IPS-18a (cell line): ENCODE results near the gene AKR7A3.
"Not testable (repeated sequence)": the region's sequence is repeated elsewhere in the genome, so short reads cannot be mapped to it uniquely, and the experiment has no call there.

Experiments
- H3K27ac ChIP-seq: one replicate; pipeline ENCODE4 v1.5.1; 2013; ENCODE audit warnings: low read length
- H3K27me3 ChIP-seq: one replicate; pipeline ENCODE4 v1.6.1; 2013; ENCODE audit warnings: mild to moderate bottlenecking, low read length; ENCODE audit not compliant: control insufficient read depth, insufficient read depth
- H3K36me3 ChIP-seq: one replicate; pipeline ENCODE4 v1.6.1; 2013; ENCODE audit warnings: low read depth, low read length; ENCODE audit not compliant: control insufficient read depth
- H3K4me1 ChIP-seq: one replicate; pipeline ENCODE4 v1.6.1; 2013; ENCODE audit warnings: low read depth, low read length; ENCODE audit not compliant: control insufficient read depth
- H3K4me3 ChIP-seq: one replicate; pipeline ENCODE4 v1.5.1; 2013; ENCODE audit warnings: low read length
- H3K9ac ChIP-seq: one replicate; pipeline ENCODE4 v1.6.1; 2013; ENCODE audit warnings: mild to moderate bottlenecking, low read length, moderate library complexity
- H3K9me3 ChIP-seq: one replicate; pipeline ENCODE4 v1.6.1; 2013; ENCODE audit warnings: low read depth, low read length; ENCODE audit not compliant: control insufficient read depth

The AKR7A3 gene

DNA sequence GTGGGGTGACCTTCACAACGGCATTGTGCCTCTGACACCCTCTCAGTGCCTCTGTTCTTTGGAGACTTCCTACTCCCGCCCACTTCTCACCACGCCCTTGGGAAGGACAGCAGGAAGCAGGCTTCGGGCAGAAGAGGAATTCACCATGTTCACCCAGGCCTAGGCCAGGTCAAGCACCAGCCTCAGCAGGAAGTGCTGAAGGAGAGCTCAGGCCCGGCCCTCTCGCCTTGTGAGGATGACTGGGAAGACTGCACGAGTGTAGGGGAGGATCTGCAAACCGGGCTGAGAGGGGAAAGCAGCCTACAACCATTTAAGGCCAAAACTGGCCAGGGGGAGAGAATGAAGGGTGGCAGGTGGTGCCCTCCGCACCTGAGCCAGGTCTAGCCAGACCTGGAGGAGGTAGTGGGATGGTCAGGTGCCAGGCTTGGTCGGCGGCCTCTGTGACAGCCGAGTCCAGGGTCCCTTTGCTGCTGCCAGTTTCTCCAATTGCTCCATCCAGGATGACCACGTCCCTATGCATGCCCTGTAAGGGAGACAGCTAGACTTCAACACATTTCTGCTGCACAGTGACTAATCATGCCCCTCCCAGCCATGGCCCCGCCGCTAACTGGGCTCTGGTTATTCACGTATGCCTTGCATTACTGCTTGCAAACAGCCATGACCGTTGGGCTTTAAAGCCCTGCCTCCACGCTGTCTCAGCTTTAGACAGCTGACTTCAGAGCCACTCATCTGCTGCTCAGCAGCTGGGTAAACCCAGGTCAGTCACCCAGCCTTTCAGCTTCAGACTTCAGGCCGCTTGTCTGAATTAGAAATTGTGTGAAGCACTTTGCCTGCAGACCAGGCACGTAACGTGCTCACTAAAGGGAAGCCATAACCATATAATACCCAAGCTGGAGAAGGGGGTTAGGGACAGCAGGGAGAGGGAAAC is 28.1 kb downstream of the AKR7A3 start:
- Histone ChIP-seq H3K27me3 (no peaks in the 10 kb centered on the region), H3K36me3 (peaks cover 55% of the 10 kb centered on the region), H3K27ac (no peak overlapping the region), H3K9me3 (no peaks in the 10 kb centered on the region), H3K4me3 (no peak overlapping the region), H3K4me1 (no peaks in the 10 kb centered on the region), H3K9ac (no peak overlapping the region)

DNA sequence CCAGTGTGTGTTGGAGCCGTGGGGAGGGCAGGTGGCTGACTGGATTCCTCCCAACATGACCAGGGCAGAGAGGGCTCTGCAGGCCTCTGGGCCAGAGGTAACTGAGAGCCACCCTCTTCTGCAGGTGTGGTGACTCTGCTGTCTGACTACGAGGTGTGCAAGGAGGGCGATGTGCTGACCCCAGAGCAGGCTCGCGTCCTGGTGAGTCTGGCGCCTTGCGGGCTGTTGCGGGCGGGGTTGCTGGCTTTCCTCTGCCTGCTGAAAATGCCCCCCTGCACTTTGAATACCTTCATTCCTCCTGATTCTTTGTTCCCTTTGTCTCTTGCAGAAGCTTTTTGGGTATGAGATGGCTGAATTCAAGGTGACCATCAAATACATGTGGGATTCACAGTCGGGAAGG is 30.2 kb downstream of the AKR7A3 start:
- Histone ChIP-seq H3K36me3 (peaks cover 65% of the 10 kb centered on the region), H3K9me3 (no peaks in the 10 kb centered on the region), H3K4me1 (peaks cover under 1% of the 10 kb centered on the region), H3K9ac (no peak overlapping the region), H3K27me3 (no peaks in the 10 kb centered on the region), H3K4me3 (no peak overlapping the region), H3K27ac (no peak overlapping the region)

DNA sequence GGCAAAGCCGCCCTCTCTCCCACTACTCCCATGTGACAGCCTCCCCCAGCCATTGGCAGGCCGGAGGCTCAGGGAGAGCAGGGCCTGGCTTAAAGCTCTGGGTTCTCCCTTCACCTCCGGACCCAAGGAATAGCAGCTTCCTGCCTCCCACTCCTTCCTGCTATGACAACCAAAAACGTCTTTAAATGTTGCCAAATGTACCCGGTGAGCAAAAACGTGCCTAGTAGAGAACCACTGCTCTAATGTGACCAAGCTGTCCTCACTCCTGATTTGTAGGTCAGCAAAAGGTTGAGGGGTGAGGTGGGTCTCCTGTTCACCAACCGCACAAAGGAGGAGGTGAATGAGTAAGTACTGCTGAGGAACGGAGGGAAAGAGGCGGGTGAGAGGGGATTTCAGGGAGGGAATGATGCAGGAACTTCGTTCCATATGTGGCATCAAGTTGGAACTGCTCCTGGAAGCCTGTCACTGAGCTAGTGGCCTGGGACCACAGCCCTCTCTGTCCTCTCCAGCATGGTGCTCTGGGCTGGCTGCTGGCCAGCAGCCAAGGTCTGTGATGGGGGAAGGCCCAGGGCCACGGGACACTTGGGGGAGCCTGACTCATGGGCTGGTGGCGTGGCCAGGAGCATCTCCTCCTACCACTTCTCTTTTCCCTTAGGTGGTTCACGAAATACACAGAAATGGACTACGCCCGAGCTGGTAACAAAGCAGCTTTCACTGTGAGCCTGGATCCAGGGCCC is 31.2 kb downstream of the AKR7A3 start:
- Histone ChIP-seq H3K36me3 (peaks cover 65% of the 10 kb centered on the region), H3K9me3 (no peaks in the 10 kb centered on the region), H3K4me1 (peaks cover 8% of the 10 kb centered on the region), H3K4me3 (no peak overlapping the region), H3K27ac (no peak overlapping the region), H3K27me3 (no peaks in the 10 kb centered on the region), H3K9ac (no peak overlapping the region)

DNA sequence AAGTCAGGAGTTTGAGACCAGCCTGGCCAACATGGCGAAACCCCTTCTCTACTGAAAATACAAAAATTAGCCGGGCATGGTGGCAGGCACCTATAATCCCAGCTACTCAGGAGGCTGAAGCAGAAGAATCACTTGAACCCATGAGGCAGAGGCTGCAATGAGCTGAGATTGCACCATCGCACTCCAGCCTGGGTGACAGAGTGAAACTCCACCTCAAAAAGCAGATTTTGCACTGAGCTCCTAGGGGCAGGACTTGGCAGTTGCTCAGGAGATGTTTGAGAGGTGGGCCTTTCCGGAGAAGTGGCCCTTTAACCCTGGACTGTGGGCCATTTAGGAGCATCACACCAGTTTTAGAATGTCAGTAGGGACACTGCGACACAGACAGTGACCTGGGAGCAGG is 32.3 kb downstream of the AKR7A3 start:
- H3K4me1 ChIP-seq, H3K27ac ChIP-seq, H3K9ac ChIP-seq, H3K9me3 ChIP-seq, H3K27me3 ChIP-seq, H3K4me3 ChIP-seq: not testable (repeated sequence)
- H3K36me3 ChIP-seq = peaks cover 65% of the 10 kb centered on the region

DNA sequence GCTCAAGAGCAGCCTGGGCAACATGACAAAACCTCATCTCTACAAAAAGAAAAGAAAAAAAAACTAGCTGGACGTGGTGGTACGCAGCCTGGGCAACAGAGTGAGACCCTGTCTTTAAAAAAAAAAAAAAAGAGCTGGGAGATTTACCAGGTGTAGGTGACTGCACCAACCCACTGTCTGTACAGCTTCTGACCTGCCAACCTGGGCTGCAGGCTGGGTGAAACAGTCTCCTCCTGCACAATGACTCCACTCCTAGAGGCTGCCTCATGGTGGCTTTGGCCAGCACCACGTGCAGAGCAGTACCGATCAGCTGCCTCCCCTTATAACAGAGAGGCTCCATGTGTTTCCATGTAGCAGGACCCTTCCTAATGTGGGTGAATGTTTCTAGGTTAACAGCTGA is 33.3 kb downstream of the AKR7A3 start:
- H3K9ac ChIP-seq = no peak overlapping the region
- H3K4me1 ChIP-seq = peaks cover 12% of the 10 kb centered on the region
- no peak overlapping the region for H3K4me3 ChIP-seq
- H3K9me3 ChIP-seq = no peaks in the 10 kb centered on the region
- H3K36me3 ChIP-seq = peaks cover 58% of the 10 kb centered on the region
- no peak overlapping the region for H3K27ac ChIP-seq
- H3K27me3 ChIP-seq = no peaks in the 10 kb centered on the region

DNA sequence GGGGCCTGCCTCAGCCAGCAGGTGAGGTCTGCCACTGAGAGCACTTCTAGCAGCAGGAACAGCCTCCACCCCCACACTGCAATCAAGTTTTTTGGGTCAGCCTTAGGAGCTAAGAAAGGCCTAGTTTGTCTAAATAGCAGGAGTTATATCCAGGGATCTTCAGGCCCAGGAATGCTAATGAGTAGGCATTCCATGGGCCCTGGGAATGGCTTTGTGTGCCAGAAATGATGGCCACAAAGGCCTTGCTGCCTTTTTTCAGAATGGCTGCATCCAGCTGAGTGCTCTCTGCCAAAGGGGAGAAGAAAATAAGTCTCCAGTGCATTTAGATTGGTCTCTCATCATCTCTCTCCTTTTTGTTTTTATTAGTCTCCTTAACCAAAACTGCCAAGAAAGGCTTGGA is 34.2 kb downstream of the AKR7A3 start:
- Histone ChIP-seq H3K36me3 (peaks cover 50% of the 10 kb centered on the region), H3K4me1 (peaks cover 14% of the 10 kb centered on the region)

DNA sequence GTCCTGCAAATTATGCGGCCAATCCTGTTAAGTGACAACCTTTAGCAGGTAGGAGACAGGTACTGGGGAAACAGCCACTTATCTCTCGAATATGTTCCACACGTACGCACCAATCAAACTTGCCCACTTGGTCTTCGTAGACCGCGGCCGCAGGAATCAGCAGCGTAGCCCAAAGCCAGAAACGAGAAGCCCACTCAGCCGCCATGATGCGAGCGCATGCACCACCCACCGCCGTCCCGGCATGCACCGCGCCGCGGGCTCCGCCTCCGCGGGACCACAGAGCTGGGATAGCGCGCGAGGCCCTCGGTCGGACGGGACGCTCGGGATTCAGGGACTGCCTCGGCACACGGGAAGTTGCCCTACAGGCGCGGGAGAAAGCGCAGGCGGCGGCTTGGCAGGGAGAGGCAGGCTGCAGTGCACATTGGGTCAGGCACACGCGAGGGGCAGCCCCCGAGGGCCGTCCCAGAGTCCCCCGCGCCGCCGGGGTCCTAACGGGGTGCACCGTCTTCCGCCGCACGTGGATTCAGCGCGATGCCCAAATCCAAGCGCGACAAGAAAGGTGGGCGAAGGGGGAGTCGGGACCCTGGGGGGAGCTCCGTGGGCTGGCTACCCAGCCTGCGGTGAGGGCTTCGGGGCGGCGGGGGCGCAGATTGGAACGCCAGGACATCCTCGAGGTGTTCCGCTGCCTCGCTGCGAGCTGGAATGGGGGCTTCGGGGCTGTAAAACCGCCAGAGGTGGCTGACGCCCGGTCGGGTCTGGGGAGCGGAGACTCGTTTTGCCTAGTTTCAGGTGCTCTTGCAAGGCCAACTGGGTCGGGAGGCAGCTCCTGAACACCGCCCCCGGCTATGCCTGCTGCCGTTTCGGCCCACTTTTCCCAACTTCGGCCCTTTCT is 37.0 kb downstream of the AKR7A3 start, which contains the start of the genes EMC1 and MRTO4:
EMC1 (minus strand) TSS at position 220 of the 892 bp plus-strand sequence; CDS start at position 205, 15 bp downstream.
MRTO4 (plus strand) TSS at position 501 of the 892 bp plus-strand sequence; CDS start at position 532, 31 bp downstream.
- Histone ChIP-seq H3K4me3 (peak within 1 kb of the TSS; percentile 98), H3K27me3 (no peaks in the 10 kb centered on the region), H3K4me1 (peaks cover 14% of the 10 kb centered on the region), H3K9ac (peak within 1 kb of the TSS; percentile 99), H3K27ac (peak within 1 kb of the TSS; percentile 74), H3K36me3 (peaks cover 21% of the 10 kb centered on the region), H3K9me3 (no peaks in the 10 kb centered on the region)

More for the DNA sequence above, 34.2 kb downstream of the AKR7A3 start:
- no peak overlapping the region for H3K27ac ChIP-seq
- H3K9me3 ChIP-seq = no peaks in the 10 kb centered on the region
- no peak overlapping the region for H3K4me3 ChIP-seq
- H3K27me3 ChIP-seq = no peaks in the 10 kb centered on the region
- H3K9ac ChIP-seq = no peak overlapping the region

DNA sequence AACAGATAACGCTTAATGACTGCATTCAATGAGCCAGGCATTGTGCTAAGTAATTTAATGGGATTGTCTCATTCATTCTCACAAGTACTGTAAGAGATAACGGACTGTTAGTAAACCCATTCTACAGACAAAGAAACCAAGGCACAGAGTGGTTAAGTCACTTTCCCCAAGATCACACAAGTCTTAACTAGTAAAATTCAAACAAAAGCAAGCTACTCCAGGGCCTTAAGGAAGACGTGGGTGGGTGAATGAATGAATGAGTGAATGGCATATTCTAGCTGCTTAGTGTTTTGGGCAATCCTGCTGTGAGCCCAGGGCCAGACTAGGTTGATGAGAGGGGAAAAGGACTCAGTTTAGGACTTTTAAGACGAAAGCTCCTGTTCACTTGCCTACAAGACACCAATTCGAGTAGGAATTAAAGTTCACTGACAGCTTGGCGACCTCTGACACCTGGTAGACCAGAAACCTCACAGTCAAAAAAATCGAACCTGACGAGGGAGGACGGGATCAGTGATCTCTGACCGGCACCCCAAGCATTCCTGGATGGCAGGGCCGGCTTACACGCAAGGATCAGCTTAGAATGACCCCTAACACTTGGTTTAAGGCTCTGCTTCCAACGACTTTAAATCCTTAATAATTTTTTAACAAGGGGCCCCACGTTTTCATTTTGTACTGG is 37.8 kb downstream of the AKR7A3 start:
- Histone ChIP-seq H3K27ac (peak overlapping the region; percentile 74), H3K9me3 (no peaks in the 10 kb centered on the region), H3K4me1 (peaks cover 14% of the 10 kb centered on the region), H3K4me3 (peak overlapping the region; percentile 98), H3K9ac (peak overlapping the region; percentile 99), H3K36me3 (peaks cover 13% of the 10 kb centered on the region), H3K27me3 (no peaks in the 10 kb centered on the region)

DNA sequence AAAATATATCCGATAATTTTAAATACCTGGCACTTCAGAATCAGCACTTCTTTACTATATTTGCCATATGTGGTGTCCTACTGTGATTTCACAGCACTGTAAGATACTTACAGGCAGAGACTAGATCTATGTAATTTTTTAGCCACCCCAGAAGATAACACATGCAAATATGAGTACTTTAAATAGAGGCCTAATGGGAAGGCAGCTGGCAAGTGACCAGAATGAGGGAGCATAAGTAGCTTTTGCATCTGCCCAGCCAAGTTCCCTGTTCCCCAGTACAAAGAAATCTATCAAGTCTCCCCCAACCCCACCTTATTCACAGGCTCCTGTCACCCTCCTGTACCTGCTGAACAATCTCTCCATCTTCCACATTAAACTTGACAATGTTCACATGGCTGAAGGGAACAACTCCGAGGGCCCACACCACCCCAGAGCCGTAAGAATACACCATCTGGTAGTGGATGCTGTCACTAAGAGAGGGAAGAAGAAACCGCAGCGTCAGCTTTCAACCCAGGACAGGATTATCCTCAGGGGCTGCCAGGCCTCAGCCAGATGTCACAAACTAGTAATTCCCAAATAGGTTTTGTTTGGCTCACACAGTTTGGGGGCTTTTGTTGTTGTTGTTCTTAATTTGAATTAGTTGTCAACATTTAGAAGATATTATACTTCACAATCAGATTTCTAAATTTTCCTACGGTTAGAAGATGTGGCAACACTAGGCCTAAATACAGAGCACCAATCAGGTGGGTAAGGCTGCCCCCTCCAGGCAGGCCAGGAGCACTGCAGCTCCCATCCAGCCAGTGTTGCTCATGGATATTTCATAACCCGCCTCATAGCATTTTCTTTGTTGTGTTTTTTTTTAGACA is 47.7 kb downstream of the AKR7A3 start:
- Histone ChIP-seq H3K9me3 (no peaks in the 10 kb centered on the region), H3K9ac (no peak overlapping the region), H3K4me3 (no peak overlapping the region), H3K27me3 (no peaks in the 10 kb centered on the region), H3K36me3 (peaks cover 77% of the 10 kb centered on the region), H3K4me1 (no peaks in the 10 kb centered on the region), H3K27ac (no peak overlapping the region)

DNA sequence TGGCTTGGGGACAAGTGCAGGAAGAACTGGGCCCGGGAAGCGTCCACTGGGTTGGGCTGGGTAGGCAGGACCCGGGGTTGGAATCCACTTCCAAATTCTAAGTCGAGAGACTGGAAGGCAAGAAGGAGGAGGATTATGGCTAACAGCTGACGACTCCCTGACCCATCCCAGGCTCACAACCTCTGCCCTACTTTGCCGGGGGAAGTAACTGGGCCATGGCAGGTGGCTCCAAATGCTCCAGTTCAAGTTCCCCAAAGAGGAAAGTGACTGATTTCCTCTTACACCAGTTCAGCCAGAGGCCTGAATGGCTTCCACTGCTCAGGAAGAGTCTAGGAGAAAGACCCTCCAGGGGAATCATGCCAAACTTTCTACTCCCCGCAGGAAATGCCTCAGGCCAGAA is 48.7 kb downstream of the AKR7A3 start:
- Histone ChIP-seq H3K9me3 (no peaks in the 10 kb centered on the region), H3K9ac (no peak overlapping the region), H3K4me3 (no peak overlapping the region), H3K27ac (no peak overlapping the region), H3K36me3 (peaks cover 79% of the 10 kb centered on the region), H3K27me3 (no peaks in the 10 kb centered on the region), H3K4me1 (no peaks in the 10 kb centered on the region)
